M059J (cell line): ENCODE results near the gene GPR162. TPM values are rescaled to one million over a fixed set of nuclear protein-coding genes. Genes with fewer than 3 reads are reported as not detected.
"Not testable (repeated sequence)": the region's sequence is repeated elsewhere in the genome, so short reads cannot be mapped to it uniquely, and the experiment has no call there.

Experiments
- DNase-seq: peaks from one replicate; pipeline ENCODE4 v3.0.0-alpha.2; 2012; ENCODE audit warnings: low read depth
- total RNA-seq: library from RNA; depleted of rRNA; stranded (reverse); fragments of >200 nt; shearing (Covaris generic); gene quantifications from 2 replicates; pipeline ENCODE4 v1.2.3, GENCODE V29; 2014; rRNA removed

Gene GPR162
- total RNA-seq, 1 experiment from 2014 or later, result 2.1 TPM

GRCh38 chr12:6874015-6874368, 52.4 kb downstream of the GPR162 start:
- DNase-seq, result not testable (repeated sequence)

Other genes starting within 250 kb of the GPR162 start
- gene CHD4, start 214.4 kb upstream of the GPR162 start, total RNA-seq, result 131 and 207 TPM in 2 replicates
- 0.27 TPM in 1 of 2 replicates, not detected in the other for gene LPAR5, start 185.9 kb upstream of the GPR162 start, total RNA-seq
- gene ACRBP, start 174.4 kb upstream of the GPR162 start, total RNA-seq, result not detected in 2 replicates
- 19.3 and 37.8 TPM in 2 replicates for gene ING4, start 158.7 kb upstream of the GPR162 start, total RNA-seq
- 18.1 and 25.0 TPM in 2 replicates for gene ZNF384, start 132.4 kb upstream of the GPR162 start, total RNA-seq
- gene PIANP, start 121.0 kb upstream of the GPR162 start, total RNA-seq, result 0.12 TPM in 1 of 2 replicates, not detected in the other
- gene COPS7A, start 97.8 kb upstream of the GPR162 start, total RNA-seq, result 60.2 and 66.0 TPM in 2 replicates
- 274 and 278 TPM in 2 replicates for gene MLF2, start 68.7 kb upstream of the GPR162 start, total RNA-seq
- gene PTMS, start 55.5 kb upstream of the GPR162 start, total RNA-seq, result 136 and 216 TPM in 2 replicates
- not detected in 2 replicates for gene LAG3, start 49.3 kb upstream of the GPR162 start, total RNA-seq
- not detected in 2 replicates for gene CD4, start 32.3 kb upstream of the GPR162 start, total RNA-seq
- gene P3H3, start 6.6 kb downstream of the GPR162 start, total RNA-seq, result 18.8 and 34.4 TPM in 2 replicates
- 0.57 TPM in 1 of 2 replicates, not detected in the other for gene GNB3, start 19.1 kb downstream of the GPR162 start, total RNA-seq
- 123 and 126 TPM in 2 replicates for gene CDCA3, start 29.5 kb downstream of the GPR162 start, total RNA-seq
- 47.3 and 79.3 TPM in 2 replicates for gene USP5, start 30.3 kb downstream of the GPR162 start, total RNA-seq
- 1,942 and 2,129 TPM in 2 replicates for gene TPI1, start 45.7 kb downstream of the GPR162 start, total RNA-seq
- gene SPSB2, start 51.5 kb downstream of the GPR162 start, total RNA-seq, result 6.1 and 7.7 TPM in 2 replicates
- gene LRRC23, start 83.0 kb downstream of the GPR162 start, total RNA-seq, result 3.6 and 11.0 TPM in 2 replicates
- gene ENO2, start 92.8 kb downstream of the GPR162 start, total RNA-seq, result 29.1 and 30.0 TPM in 2 replicates
- 3.9 and 25.0 TPM in 2 replicates for gene ATN1, start 106.1 kb downstream of the GPR162 start, total RNA-seq
- gene RNU7-1, start 122.0 kb downstream of the GPR162 start, total RNA-seq, result not detected in 2 replicates
- 192 and 242 TPM in 2 replicates for gene C12orf57, start 122.2 kb downstream of the GPR162 start, total RNA-seq
- 0.39 and 0.98 TPM in 2 replicates for gene PTPN6, start 129.5 kb downstream of the GPR162 start, total RNA-seq
- gene PHB2, start 148.8 kb downstream of the GPR162 start, total RNA-seq, result 203 and 222 TPM in 2 replicates
- 42.9 and 52.9 TPM in 2 replicates for gene EMG1, start 149.1 kb downstream of the GPR162 start, total RNA-seq
- 26.1 and 26.7 TPM in 2 replicates for gene LPCAT3, start 196.7 kb downstream of the GPR162 start, total RNA-seq
- gene C1S, start 238.9 kb downstream of the GPR162 start, total RNA-seq, result 59.0 and 68.3 TPM in 2 replicates